Peyer's patch (tissue), 4 donors: ENCODE results near the gene WWOX.

Experiments used
- POLR2A ChIP-seq, 2 donors: fragments of 450-650 bp; IDR thresholded peaks; one replicate each; pipeline ENCODE4 v1.5.1; 2017; ENCODE audit warnings: antibody characterized with exemption in 2 of 2, mild to moderate bottlenecking in 2 of 2, moderate library complexity in 2 of 2
- TF ChIP-seq, protein P1 (sequence below), 6 experiments: fragments of 450-650 bp in 4 of 6; fragments of 200-600 bp in 2 of 6; sonication (generic) in 1 of 6; IDR thresholded peaks; one replicate each; pipeline ENCODE4 v1.5.1; 2017 to 2019; ENCODE audit warnings: antibody characterized with exemption in 6 of 6, mild to moderate bottlenecking in 3 of 6, moderate library complexity in 1 of 6

DNA sequence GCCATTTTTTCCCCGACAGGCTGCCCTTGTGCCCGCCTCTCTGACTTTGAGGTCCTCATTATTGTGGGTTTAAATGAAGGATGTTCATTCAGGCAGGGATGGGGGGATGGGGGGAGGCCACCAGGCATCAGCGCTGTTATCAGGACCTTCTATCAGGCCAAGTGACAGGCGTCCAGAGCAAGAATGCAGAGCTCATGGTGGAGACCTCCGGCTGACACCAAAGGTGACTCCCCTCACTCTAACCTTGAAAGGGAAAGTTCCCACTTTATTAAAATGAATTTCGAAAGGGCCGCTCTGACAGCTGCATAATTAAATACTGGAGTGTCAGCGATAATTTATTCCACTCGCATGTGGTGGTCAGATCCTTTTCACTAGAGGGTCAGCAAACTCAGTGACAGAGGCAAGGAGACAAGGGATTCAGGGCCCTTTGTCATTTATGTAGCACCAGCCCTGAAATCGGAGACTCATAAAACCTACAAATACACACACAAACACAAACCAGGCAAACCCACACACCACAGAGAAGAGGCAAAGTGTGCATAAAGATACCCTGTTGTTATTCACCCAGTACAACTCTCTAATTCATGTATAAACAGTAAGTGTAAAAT lies 1065.0 kb downstream of the WWOX start:
- no peak for TF ChIP-seq POLR2A (IDR thresholded peaks at IDR 0.05)
- TF ChIP-seq, protein P1, sequence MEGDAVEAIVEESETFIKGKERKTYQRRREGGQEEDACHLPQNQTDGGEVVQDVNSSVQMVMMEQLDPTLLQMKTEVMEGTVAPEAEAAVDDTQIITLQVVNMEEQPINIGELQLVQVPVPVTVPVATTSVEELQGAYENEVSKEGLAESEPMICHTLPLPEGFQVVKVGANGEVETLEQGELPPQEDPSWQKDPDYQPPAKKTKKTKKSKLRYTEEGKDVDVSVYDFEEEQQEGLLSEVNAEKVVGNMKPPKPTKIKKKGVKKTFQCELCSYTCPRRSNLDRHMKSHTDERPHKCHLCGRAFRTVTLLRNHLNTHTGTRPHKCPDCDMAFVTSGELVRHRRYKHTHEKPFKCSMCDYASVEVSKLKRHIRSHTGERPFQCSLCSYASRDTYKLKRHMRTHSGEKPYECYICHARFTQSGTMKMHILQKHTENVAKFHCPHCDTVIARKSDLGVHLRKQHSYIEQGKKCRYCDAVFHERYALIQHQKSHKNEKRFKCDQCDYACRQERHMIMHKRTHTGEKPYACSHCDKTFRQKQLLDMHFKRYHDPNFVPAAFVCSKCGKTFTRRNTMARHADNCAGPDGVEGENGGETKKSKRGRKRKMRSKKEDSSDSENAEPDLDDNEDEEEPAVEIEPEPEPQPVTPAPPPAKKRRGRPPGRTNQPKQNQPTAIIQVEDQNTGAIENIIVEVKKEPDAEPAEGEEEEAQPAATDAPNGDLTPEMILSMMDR (IDR thresholded peaks at IDR 0.05), result no peak
